ENCODE results near the gene SOAT1.

SOAT1 gene

GRCh38 chr1:179310291-179310690 is 16.7 kb downstream of the SOAT1 start:
- DNase-seq = no peak

- DNase-seq = no peak
Observed at GRCh38 chr1:179310721-179311120, 17.1 kb downstream of the SOAT1 start.

- DNase-seq = no peak
Observed at GRCh38 chr1:179311149-179311700, 17.6 kb downstream of the SOAT1 start.

GRCh38 chr1:179313004-179313403 is 19.4 kb downstream of the SOAT1 start:
- no peak for DNase-seq

- DNase-seq = no peak
Observed at GRCh38 chr1:179314928-179315327, 21.3 kb downstream of the SOAT1 start.

GRCh38 chr1:179318491-179318890 is 24.9 kb downstream of the SOAT1 start:
- DNase-seq = no peak

- no peak for DNase-seq
Observed at GRCh38 chr1:179321533-179322216, 28.1 kb downstream of the SOAT1 start.

- DNase-seq = no peak
Observed at GRCh38 chr1:179322557-179322956, 29.0 kb downstream of the SOAT1 start.

- DNase-seq = no peak
Observed at GRCh38 chr1:179323436-179323835, 29.8 kb downstream of the SOAT1 start.

- no peak for DNase-seq
Observed at GRCh38 chr1:179325836-179326235, 32.2 kb downstream of the SOAT1 start.

- no peak for DNase-seq
Observed at GRCh38 chr1:179326746-179327145, 33.1 kb downstream of the SOAT1 start.

GRCh38 chr1:179327196-179327595 is 33.6 kb downstream of the SOAT1 start:
- no peak for DNase-seq

- no peak for DNase-seq
Observed at GRCh38 chr1:179327679-179328078, 34.1 kb downstream of the SOAT1 start.

- no peak for DNase-seq
Observed at GRCh38 chr1:179329862-179330261, 36.3 kb downstream of the SOAT1 start.

- peak in 1 of 5 experiments; percentile 11 for DNase-seq
Observed at GRCh38 chr1:179334440-179334839, 40.8 kb downstream of the SOAT1 start.

GRCh38 chr1:179337288-179337687 is 43.7 kb downstream of the SOAT1 start:
- no peak for DNase-seq

- no peak for DNase-seq
Observed at GRCh38 chr1:179337942-179338560, 44.5 kb downstream of the SOAT1 start.

- DNase-seq = no peak
Observed at GRCh38 chr1:179340918-179341317, 47.3 kb downstream of the SOAT1 start.

GRCh38 chr1:179341943-179342547 is 48.4 kb downstream of the SOAT1 start:
- no peak for DNase-seq

- no peak for DNase-seq
Observed at GRCh38 chr1:179342740-179343404, 49.3 kb downstream of the SOAT1 start.

- no peak for DNase-seq
Observed at GRCh38 chr1:179351281-179351680, 57.7 kb downstream of the SOAT1 start.

GRCh38 chr1:179352236-179352635 is 58.6 kb downstream of the SOAT1 start:
- no peak for DNase-seq

- no peak for DNase-seq
Observed at GRCh38 chr1:179353546-179353945, 59.9 kb downstream of the SOAT1 start.
